Calu3 (cell line): Measurements from ENCODE around the gene SCAND1. TPM values are rescaled to one million over a fixed set of nuclear protein-coding genes. Genes with fewer than 3 reads are reported as not detected.
"Not testable (repeated sequence)": the region's sequence is repeated elsewhere in the genome, so short reads cannot be mapped to it uniquely, and the experiment has no call there.

Source experiments
- BruUV-seq: library from RNA; stranded (reverse); fragments of 400-500 nt; replicated peaks from 2 replicates; lab custom pipeline; 2021; lab: Mats Ljungman, UMichigan
- CTCF ChIA-PET: fragments of 300-600 bp; sonication (Branson Sonifier 250); formaldehyde crosslinking; loops from one replicate; lab custom pipeline; 2022; ENCODE audit warnings: antibody characterized with exemption; lab: Charles Lee
- DNase-seq: peaks from one replicate; pipeline ENCODE4 v3.0.0; 2022
- H3K27ac Mint-ChIP-seq: one replicate; pipeline ENCODE4 v1.8.0; 2022; ENCODE audit warnings: mixed read lengths; ENCODE audit not compliant: unreplicated experiment
- H3K27me3 Mint-ChIP-seq: one replicate; pipeline ENCODE4 v1.8.0; 2022; ENCODE audit warnings: mixed read lengths; ENCODE audit not compliant: unreplicated experiment
- H3K36me3 Mint-ChIP-seq: one replicate; pipeline ENCODE4 v1.8.0; 2022; ENCODE audit warnings: mild to moderate bottlenecking, moderate library complexity, mixed read lengths; ENCODE audit not compliant: insufficient read depth, unreplicated experiment
- H3K4me1 Mint-ChIP-seq: one replicate; pipeline ENCODE4 v1.8.0; 2022; ENCODE audit warnings: mild to moderate bottlenecking, low read depth, mixed read lengths; ENCODE audit not compliant: unreplicated experiment
- H3K4me3 Mint-ChIP-seq: one replicate; pipeline ENCODE4 v1.8.0; 2022; ENCODE audit warnings: mild to moderate bottlenecking, low read depth, moderate library complexity, mixed read lengths; ENCODE audit not compliant: unreplicated experiment
- H3K9me3 Mint-ChIP-seq: one replicate; pipeline ENCODE4 v1.8.0; 2022; ENCODE audit warnings: low read depth, mixed read lengths; ENCODE audit not compliant: unreplicated experiment
- intact Hi-C: fragments of 100-400 bp; cut with micrococcal nuclease; formaldehyde crosslinking; loops from one replicate; pipeline ENCODE4 v1.10.0; 2022; ENCODE audit not compliant: unreplicated experiment
- total RNA-seq: library from RNA; stranded (reverse); gene quantifications from 2 replicates; pipeline ENCODE4 v1.2.3, GENCODE V29; 2022
- TF ChIP-seq, protein P1 (sequence below): fragments of 200-600 bp; IDR thresholded peaks from one replicate; pipeline ENCODE4 v1.8.0; 2022; ENCODE audit warnings: antibody characterized with exemption; ENCODE audit not compliant: unreplicated experiment

Gene SCAND1
- total RNA-seq, 1 experiment from 2014 or later: 88.6 TPM

- BruUV-seq: no TSS peak
- Mint-ChIP-seq H3K9me3 (no peaks in the 10 kb centered on the region), H3K27ac (no peak overlapping the region), H3K27me3 (peaks cover 12% of the 10 kb centered on the region), H3K4me3 (no peak overlapping the region), H3K4me1 (peaks cover 13% of the 10 kb centered on the region), H3K36me3 (peaks cover 35% of the 10 kb centered on the region)
- intact Hi-C loops: no loop called here
- TF ChIP-seq, protein P1, sequence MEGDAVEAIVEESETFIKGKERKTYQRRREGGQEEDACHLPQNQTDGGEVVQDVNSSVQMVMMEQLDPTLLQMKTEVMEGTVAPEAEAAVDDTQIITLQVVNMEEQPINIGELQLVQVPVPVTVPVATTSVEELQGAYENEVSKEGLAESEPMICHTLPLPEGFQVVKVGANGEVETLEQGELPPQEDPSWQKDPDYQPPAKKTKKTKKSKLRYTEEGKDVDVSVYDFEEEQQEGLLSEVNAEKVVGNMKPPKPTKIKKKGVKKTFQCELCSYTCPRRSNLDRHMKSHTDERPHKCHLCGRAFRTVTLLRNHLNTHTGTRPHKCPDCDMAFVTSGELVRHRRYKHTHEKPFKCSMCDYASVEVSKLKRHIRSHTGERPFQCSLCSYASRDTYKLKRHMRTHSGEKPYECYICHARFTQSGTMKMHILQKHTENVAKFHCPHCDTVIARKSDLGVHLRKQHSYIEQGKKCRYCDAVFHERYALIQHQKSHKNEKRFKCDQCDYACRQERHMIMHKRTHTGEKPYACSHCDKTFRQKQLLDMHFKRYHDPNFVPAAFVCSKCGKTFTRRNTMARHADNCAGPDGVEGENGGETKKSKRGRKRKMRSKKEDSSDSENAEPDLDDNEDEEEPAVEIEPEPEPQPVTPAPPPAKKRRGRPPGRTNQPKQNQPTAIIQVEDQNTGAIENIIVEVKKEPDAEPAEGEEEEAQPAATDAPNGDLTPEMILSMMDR: no peak
- no peak for DNase-seq
- CTCF ChIA-PET: interaction anchor here (0.6 kb wide), 1 partner anchor 149 kb away, joined by 3 read pairs; no protein-coding TSS in a partner anchor
These were observed 2.3 kb upstream of the SCAND1 start for GRCh38 chr20:35956616-35957015.

DNA sequence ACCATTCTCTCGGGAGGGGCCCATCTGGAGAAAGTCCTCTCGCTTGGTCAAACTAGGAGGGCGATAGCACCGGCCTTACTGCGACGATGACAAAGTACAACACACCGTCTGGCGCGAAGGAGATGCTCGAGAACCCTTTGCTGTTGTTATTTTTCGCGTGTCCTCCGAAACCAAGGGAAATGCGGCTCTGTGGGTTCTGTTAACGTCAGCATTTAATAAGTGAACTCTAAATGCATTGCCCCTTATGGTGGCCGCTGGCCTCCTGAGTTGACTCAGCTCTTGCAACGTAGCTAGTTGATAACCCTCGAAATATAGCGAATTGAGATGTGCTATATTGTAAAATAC is 577 bp upstream of the SCAND1 start:
- Mint-ChIP-seq H3K9me3 (no peaks in the 10 kb centered on the region), H3K27me3 (no peaks in the 10 kb centered on the region), H3K27ac (peak overlapping the region; percentile 88), H3K36me3 (peaks cover 40% of the 10 kb centered on the region), H3K4me1 (peaks cover 13% of the 10 kb centered on the region), H3K4me3 (peak overlapping the region; percentile 99)
- TF ChIP-seq, protein P1: no peak
- intact Hi-C loops: no loop called here
- CTCF ChIA-PET: interaction anchor here (0.6 to 2.5 kb wide), 26 partner anchors 9 to 1241 kb away, joined by 3 to 27 read pairs (median 4); partner anchors contain the start of genes AAR2 and RBM39
- no peak for DNase-seq
- TSS peak; percentile 93 for BruUV-seq

- peak overlapping the region; percentile 99 for H3K4me3 Mint-ChIP-seq
- CTCF ChIA-PET: interaction anchor here (0.6 to 2.5 kb wide), 31 partner anchors 8 to 1536 kb away, joined by 3 to 27 read pairs (median 4); partner anchors contain the start of genes AAR2, ERGIC3 and RBM39
- peaks cover 13% of the 10 kb centered on the region for H3K4me1 Mint-ChIP-seq
- peak; percentile 59 for DNase-seq
- peaks cover 40% of the 10 kb centered on the region for H3K36me3 Mint-ChIP-seq
- H3K9me3 Mint-ChIP-seq: no peaks in the 10 kb centered on the region
- H3K27me3 Mint-ChIP-seq: no peaks in the 10 kb centered on the region
- BruUV-seq: TSS peak; percentile 77
- peak overlapping the region; percentile 88 for H3K27ac Mint-ChIP-seq
- intact Hi-C loops: no loop called here
- TF ChIP-seq, protein P1: no peak
These were observed 709 bp downstream of the SCAND1 start for GRCh38 chr20:35953387-35954199.

DNA sequence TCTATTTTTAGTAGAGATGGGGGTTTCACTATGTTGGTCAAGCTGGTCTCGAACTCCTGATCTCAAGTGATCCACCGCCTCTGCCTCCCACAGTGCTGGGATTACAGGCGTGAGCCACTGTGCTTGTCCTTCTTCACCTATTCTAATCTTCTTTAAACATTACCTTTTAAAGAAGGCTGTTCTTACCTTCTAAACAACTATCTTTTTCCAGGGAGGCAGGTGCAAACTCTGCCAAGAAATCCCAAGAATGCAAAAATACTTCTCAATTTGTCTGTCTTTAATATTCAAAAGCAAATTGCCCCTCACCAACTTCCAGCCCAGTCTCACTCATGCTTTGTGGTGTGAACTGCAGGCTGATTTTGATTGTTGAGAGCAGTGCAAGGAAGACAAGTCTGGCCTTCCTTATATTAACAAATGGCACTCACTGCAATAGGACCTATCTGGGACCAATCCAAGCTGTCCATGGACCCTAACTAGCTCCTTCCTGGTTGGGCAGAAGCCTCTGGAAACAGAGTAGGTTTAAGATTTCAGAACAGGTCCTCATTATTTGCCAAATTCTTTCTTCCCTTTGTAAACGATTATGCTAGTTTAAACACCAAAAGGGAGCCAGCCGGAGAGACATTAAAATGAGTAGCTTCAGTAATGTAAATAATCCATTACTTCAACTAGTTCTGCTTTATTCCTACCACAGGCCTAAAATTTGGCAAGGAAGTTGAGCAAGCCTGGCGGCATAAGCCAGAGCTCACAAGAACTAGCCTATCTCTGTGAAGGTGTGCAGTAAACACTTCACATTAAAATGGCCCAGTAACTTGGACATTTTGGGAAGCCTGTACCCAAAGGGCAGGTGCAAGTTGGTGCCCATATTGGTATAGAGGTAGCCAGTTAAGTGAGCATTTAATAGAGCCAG is 1.6 kb downstream of the SCAND1 start:
- CTCF ChIA-PET: interaction anchor here (2.3 to 2.5 kb wide), 2 partner anchors 186 to 250 kb away, joined by 16 to 24 read pairs; no protein-coding TSS in a partner anchor
- no TSS peak for BruUV-seq
- H3K4me3 Mint-ChIP-seq: peak overlapping the region; percentile 99
- peak overlapping the region; percentile 88 for H3K27ac Mint-ChIP-seq
- intact Hi-C loops: no loop called here
- peaks cover 41% of the 10 kb centered on the region for H3K36me3 Mint-ChIP-seq
- H3K27me3 Mint-ChIP-seq: no peaks in the 10 kb centered on the region
- TF ChIP-seq, protein P1: no peak
- H3K4me1 Mint-ChIP-seq: peaks cover 13% of the 10 kb centered on the region
- no peaks in the 10 kb centered on the region for H3K9me3 Mint-ChIP-seq
- DNase-seq: peak; percentile 26

DNA sequence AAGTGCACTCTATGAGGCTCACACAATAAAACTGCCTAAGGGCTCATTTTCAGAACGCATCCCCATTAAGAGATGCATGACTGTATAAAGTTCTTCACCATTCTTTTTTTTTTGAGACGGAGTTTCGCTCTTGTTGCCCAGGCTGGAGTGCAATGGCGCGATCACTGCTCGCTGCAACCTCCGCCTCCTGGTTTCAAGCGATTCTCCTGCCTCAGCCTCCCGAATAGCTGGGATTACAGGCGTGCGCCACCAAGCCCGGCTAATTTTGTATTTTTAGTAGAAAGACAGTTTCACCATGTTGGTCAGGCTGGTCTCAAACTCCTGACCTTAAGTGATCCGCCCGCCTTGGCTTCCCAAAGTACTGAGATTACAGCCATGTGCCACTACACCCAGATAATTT is 2.2 kb downstream of the SCAND1 start:
- BruUV-seq, CTCF ChIA-PET, H3K9me3 Mint-ChIP-seq, H3K27me3 Mint-ChIP-seq, DNase-seq, intact Hi-C loops: not testable (repeated sequence)
- Mint-ChIP-seq H3K36me3 (peaks cover 44% of the 10 kb centered on the region), H3K4me1 (peaks cover 13% of the 10 kb centered on the region), H3K27ac (peak overlapping the region; percentile 88), H3K4me3 (peak overlapping the region; percentile 99)
